Trophoblast cell (in vitro differentiated cells and primary cell): ENCODE measurements around the gene ZNF821.
A peak's percentile ranks its signal among the peaks of the same experiment; 100 is the strongest.

Experiments used
- DNase-seq, 2 donors: peaks; one replicate each; pipeline ENCODE4 v3.0.0-alpha.2; 2016
- H2AFZ ChIP-seq: 2 replicates; pipeline ENCODE4 v1.6.1; 2013; ENCODE audit warnings: low read length, moderate library complexity, mild to moderate bottlenecking; ENCODE audit not compliant: insufficient read depth, poor library complexity
- H2AK5ac ChIP-seq: 2 replicates; pipeline ENCODE4 v1.6.1; 2013; ENCODE audit warnings: mild to moderate bottlenecking, low read length
- H2BK120ac ChIP-seq: 2 replicates; pipeline ENCODE4 v1.6.1; 2013; ENCODE audit warnings: low read length, mild to moderate bottlenecking, moderate library complexity; ENCODE audit not compliant: insufficient read depth, poor library complexity
- H2BK12ac ChIP-seq: 2 replicates; pipeline ENCODE4 v1.6.1; 2013; ENCODE audit warnings: mild to moderate bottlenecking, low read length, moderate library complexity
- H2BK5ac ChIP-seq: 2 replicates; pipeline ENCODE4 v1.6.1; 2013; ENCODE audit warnings: low read length, low read depth, moderate library complexity, mild to moderate bottlenecking; ENCODE audit not compliant: poor library complexity
- H3K14ac ChIP-seq: 2 replicates; pipeline ENCODE4 v1.6.1; 2013; ENCODE audit warnings: mild to moderate bottlenecking, low read length
- H3K18ac ChIP-seq: 2 replicates; pipeline ENCODE4 v1.6.1; 2013; ENCODE audit warnings: mild to moderate bottlenecking, low read length
- H3K23ac ChIP-seq: 2 replicates; pipeline ENCODE4 v1.6.1; 2013; ENCODE audit warnings: low read length
- H3K27ac ChIP-seq: 2 replicates; pipeline ENCODE4 v1.5.1; 2013; ENCODE audit warnings: low read depth, mild to moderate bottlenecking, inconsistent platforms, low read length, moderate library complexity
- H3K27me3 ChIP-seq: 2 replicates; pipeline ENCODE4 v1.6.1; 2013; ENCODE audit warnings: inconsistent platforms, mild to moderate bottlenecking, low read length, moderate library complexity; ENCODE audit not compliant: insufficient read depth
- H3K36me3 ChIP-seq, 2 experiments: 1 replicate in 1 of 2; 2 replicates in 1 of 2; pipeline ENCODE4 v1.6.1; 2013; ENCODE audit warnings: low read length in 2 of 2, mild to moderate bottlenecking in 2 of 2, moderate library complexity in 1 of 2; ENCODE audit not compliant: insufficient read depth in 2 of 2, control insufficient read depth in 1 of 2
- H3K4ac ChIP-seq: 2 replicates; pipeline ENCODE4 v1.6.1; 2013; ENCODE audit warnings: low read depth, mild to moderate bottlenecking, low read length, moderate library complexity
- H3K4me1 ChIP-seq, 2 experiments: 1 replicate in 1 of 2; 2 replicates in 1 of 2; pipeline ENCODE4 v1.6.1; 2013; ENCODE audit warnings: low read length in 2 of 2, mild to moderate bottlenecking in 2 of 2, moderate library complexity in 1 of 2; ENCODE audit not compliant: insufficient read depth in 2 of 2, control insufficient read depth in 1 of 2
- H3K4me2 ChIP-seq: 2 replicates; pipeline ENCODE4 v1.6.1; 2013; ENCODE audit warnings: inconsistent platforms, mild to moderate bottlenecking, low read length, moderate library complexity
- H3K4me3 ChIP-seq: 2 replicates; pipeline ENCODE4 v1.5.1; 2013; ENCODE audit warnings: mild to moderate bottlenecking, low read depth, low read length, inconsistent platforms
- H3K79me1 ChIP-seq: one replicate; pipeline ENCODE4 v1.6.1; 2013; ENCODE audit warnings: low read length
- H3K79me2 ChIP-seq: 2 replicates; pipeline ENCODE4 v1.6.1; 2013; ENCODE audit warnings: low read length, mild to moderate bottlenecking; ENCODE audit not compliant: control insufficient read depth, insufficient read depth, poor library complexity
- H3K9ac ChIP-seq: 2 replicates; pipeline ENCODE4 v1.6.1; 2013; ENCODE audit warnings: mild to moderate bottlenecking, low read length
- H3K9me3 ChIP-seq: 2 replicates; pipeline ENCODE4 v1.6.1; 2013; ENCODE audit warnings: low read depth, mild to moderate bottlenecking, control low read depth, inconsistent platforms, low read length; ENCODE audit not compliant: insufficient read depth
- H4K12ac ChIP-seq: 2 replicates; pipeline ENCODE4 v1.6.1; 2013; ENCODE audit warnings: low read depth, mild to moderate bottlenecking, low read length, moderate library complexity
- H4K8ac ChIP-seq: 2 replicates; pipeline ENCODE4 v1.6.1; 2013; ENCODE audit warnings: low read depth, mild to moderate bottlenecking, low read length, moderate library complexity
- H4K91ac ChIP-seq: one replicate; pipeline ENCODE4 v1.6.1; 2013; ENCODE audit warnings: low read depth, mild to moderate bottlenecking, low read length, moderate library complexity
- WGBS: extraction: QIAGEN DNeasy Blood & Tissue Kit; methylation state at CpG from one replicate; pipeline ENCODE4 v1.1.7; 2013; ENCODE audit warnings: missing lambda C conversion rate; ENCODE audit not compliant: insufficient read length, insufficient coverage; ENCODE audit errors: extremely low coverage; 5-methylcytosine and 5-hydroxymethylcytosine counted together

ZNF821 gene

DNA sequence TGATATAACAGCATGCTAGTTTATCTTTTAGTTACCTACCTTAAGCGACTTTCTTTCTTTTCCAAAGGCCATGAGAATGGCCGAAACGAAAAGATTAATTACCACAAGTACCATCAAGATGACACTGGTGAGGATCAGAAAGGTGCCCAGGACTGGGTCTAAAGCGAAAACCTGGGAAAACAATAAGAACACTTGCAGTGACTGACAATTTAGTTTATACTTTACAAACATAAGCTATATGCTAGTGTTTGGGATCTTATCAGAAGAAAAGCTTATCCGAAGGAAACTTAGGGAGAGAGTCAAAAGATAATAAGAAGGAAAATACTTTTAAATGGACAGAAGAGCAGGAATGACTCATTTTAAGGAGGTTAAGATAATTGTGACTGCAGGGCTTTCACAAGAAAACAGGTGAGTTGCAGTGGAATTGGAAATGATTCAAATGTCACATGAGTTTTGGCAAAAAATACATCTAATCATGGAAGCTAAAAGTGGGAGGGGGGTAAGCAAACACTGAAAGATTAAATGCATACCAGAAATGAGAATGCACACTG, 46.1 kb upstream of the ZNF821 start:
- H3K79me2 ChIP-seq: no peaks in the 10 kb centered on the region
- no peak overlapping the region for H3K23ac ChIP-seq
- no peak overlapping the region for H3K27ac ChIP-seq
- no peak overlapping the region for H2BK12ac ChIP-seq
- no peak overlapping the region for H2BK120ac ChIP-seq
- peaks cover 9 to 16% of the 10 kb centered on the region in 2 experiments for H3K4me1 ChIP-seq
- no peak overlapping the region for H2AK5ac ChIP-seq
- no peak overlapping the region for H4K91ac ChIP-seq
- WGBS: no CpG with 5 or more reads among the region's 5 CpGs
- H3K36me3 ChIP-seq: peaks cover 25 to 45% of the 10 kb centered on the region in 2 experiments
- H3K9me3 ChIP-seq: no peaks in the 10 kb centered on the region
- H4K12ac ChIP-seq: no peak overlapping the region
- H3K4ac ChIP-seq: no peak overlapping the region
- H3K27me3 ChIP-seq: no peaks in the 10 kb centered on the region
- H3K4me3 ChIP-seq: no peak overlapping the region
- DNase-seq: no peak
- H3K14ac ChIP-seq: no peak overlapping the region
- no peak overlapping the region for H4K8ac ChIP-seq
- no peak overlapping the region for H3K18ac ChIP-seq
- no peak overlapping the region for H3K4me2 ChIP-seq
- peaks cover 6% of the 10 kb centered on the region for H3K79me1 ChIP-seq
- H2BK5ac ChIP-seq: no peak overlapping the region
- H3K9ac ChIP-seq: no peak overlapping the region
- no peak overlapping the region for H2AFZ ChIP-seq

DNA sequence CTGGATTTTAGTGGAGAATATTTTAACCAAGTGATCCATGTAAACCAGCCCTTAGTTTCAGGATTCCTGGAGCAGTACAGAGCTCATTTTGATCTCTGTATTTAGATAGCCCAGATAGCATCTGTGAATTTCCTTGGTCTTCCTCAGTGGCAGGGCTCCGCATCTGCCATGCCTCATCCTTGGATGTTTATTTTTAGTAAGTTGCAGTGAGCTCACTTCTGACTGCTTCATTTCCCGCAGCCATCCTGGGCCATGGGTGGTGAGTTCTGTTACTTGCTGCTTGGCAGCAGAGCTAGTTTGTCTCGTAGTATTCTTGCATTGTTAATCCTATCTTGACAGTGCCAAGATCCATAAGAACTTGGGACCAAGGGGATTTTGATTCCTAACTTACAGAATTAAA, 45.1 kb upstream of the ZNF821 start:
- no peak overlapping the region for H3K27ac ChIP-seq
- H3K9ac ChIP-seq: no peak overlapping the region
- no peak overlapping the region for H4K12ac ChIP-seq
- H3K27me3 ChIP-seq: no peaks in the 10 kb centered on the region
- H3K4me3 ChIP-seq: no peak overlapping the region
- H2BK5ac ChIP-seq: no peak overlapping the region
- no peak for DNase-seq
- H3K79me1 ChIP-seq: peaks cover 6% of the 10 kb centered on the region
- H3K14ac ChIP-seq: no peak overlapping the region
- H3K23ac ChIP-seq: no peak overlapping the region
- H3K9me3 ChIP-seq: no peaks in the 10 kb centered on the region
- no peak overlapping the region for H2AK5ac ChIP-seq
- WGBS: no CpG with 5 or more reads among the region's 3 CpGs
- no peak overlapping the region for H3K4ac ChIP-seq
- no peak overlapping the region for H4K8ac ChIP-seq
- no peak overlapping the region for H2BK120ac ChIP-seq
- no peak overlapping the region for H2BK12ac ChIP-seq
- H3K79me2 ChIP-seq: no peaks in the 10 kb centered on the region
- H3K4me1 ChIP-seq: peaks cover 14 to 20% of the 10 kb centered on the region in 2 experiments
- H3K18ac ChIP-seq: no peak overlapping the region
- H4K91ac ChIP-seq: no peak overlapping the region
- no peak overlapping the region for H3K4me2 ChIP-seq
- H2AFZ ChIP-seq: no peak overlapping the region
- peaks cover 25 to 45% of the 10 kb centered on the region in 2 experiments for H3K36me3 ChIP-seq

DNA sequence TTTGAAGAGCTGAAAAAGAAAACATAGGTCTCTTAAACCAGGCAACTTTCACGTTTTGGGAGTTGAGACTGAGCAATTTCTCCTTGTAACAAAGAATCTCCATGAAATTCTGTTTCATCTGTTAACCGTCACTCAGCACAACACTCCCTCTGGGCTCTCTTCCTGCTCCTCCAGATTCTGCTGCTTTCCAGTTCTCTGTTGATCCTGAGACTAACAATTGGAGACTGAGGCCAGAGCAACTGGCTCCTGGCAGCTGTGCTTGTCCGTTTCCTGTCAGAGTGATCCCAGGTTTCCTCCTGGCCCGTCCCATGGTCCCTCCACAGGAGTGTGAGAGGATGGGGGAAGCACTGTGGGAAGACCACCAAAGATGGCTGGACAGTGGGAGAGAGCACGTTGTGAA, 43.8 kb upstream of the ZNF821 start:
- peak overlapping the region; percentile 78 for H3K23ac ChIP-seq
- peaks cover 6% of the 10 kb centered on the region for H3K79me1 ChIP-seq
- peak overlapping the region; percentile 39 for H2BK120ac ChIP-seq
- H2BK12ac ChIP-seq: peak overlapping the region; percentile 41
- peak overlapping the region; percentile 29 for H3K4ac ChIP-seq
- no peak overlapping the region for H2AFZ ChIP-seq
- peaks cover 14 to 21% of the 10 kb centered on the region in 2 experiments for H3K4me1 ChIP-seq
- H2BK5ac ChIP-seq: peak overlapping the region; percentile 45
- H3K27ac ChIP-seq: peak overlapping the region; percentile 95
- no peaks in the 10 kb centered on the region for H3K79me2 ChIP-seq
- H4K8ac ChIP-seq: peak overlapping the region; percentile 22
- no peak overlapping the region for H4K12ac ChIP-seq
- H3K27me3 ChIP-seq: no peaks in the 10 kb centered on the region
- H3K14ac ChIP-seq: peak overlapping the region; percentile 9
- no peaks in the 10 kb centered on the region for H3K9me3 ChIP-seq
- peak overlapping the region; percentile 55 for H4K91ac ChIP-seq
- WGBS: no CpG with 5 or more reads among the region's 5 CpGs
- H3K4me2 ChIP-seq: no peak overlapping the region
- peak overlapping the region; percentile 28 for H3K9ac ChIP-seq
- no peak overlapping the region for H3K4me3 ChIP-seq
- H3K36me3 ChIP-seq: peaks cover 20 to 44% of the 10 kb centered on the region in 2 experiments
- H3K18ac ChIP-seq: peak overlapping the region; percentile 55
- H2AK5ac ChIP-seq: peak overlapping the region; percentile 18
- no peak for DNase-seq

DNA sequence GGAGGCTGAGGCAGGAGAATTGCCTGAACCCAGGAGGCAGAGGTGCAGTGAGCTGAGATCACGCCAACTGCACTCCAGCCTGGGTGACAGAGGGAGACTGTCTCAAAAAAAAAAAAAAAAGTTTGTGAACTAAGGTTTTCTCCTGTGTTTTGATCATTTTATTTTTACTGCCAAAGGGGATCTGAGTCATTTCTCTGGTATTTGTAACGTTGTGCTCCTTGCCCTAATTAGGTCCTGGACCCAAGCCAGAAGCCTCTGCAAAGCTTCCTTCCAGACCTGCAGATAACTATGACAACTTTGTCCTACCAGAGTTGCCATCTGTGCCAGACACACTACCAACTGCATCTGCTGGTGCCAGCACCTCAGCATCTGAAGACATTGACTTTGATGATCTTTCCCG, 43.4 kb upstream of the ZNF821 start:
- Histone ChIP-seq H3K14ac (no peak overlapping the region), H3K9me3 (no peaks in the 10 kb centered on the region), H3K27me3 (no peaks in the 10 kb centered on the region), H3K79me2 (no peaks in the 10 kb centered on the region), H3K4ac (no peak overlapping the region), H3K4me2 (no peak overlapping the region), H4K91ac (no peak overlapping the region), H2AK5ac (no peak overlapping the region), H2AFZ (no peak overlapping the region), H3K18ac (no peak overlapping the region), H2BK12ac (no peak overlapping the region), H3K9ac (no peak overlapping the region), H3K36me3 (peaks cover 22 to 45% of the 10 kb centered on the region in 2 experiments), H4K12ac (no peak overlapping the region), H3K4me3 (no peak overlapping the region), H4K8ac (no peak overlapping the region), H3K79me1 (peaks cover 6% of the 10 kb centered on the region), H2BK5ac (no peak overlapping the region), H3K23ac (no peak overlapping the region), H3K4me1 (peaks cover 14 to 21% of the 10 kb centered on the region in 2 experiments), H2BK120ac (no peak overlapping the region), H3K27ac (peak overlapping the region; percentile 95)
- no CpG with 5 or more reads among the region's 3 CpGs for WGBS
- peak; percentile 32 to 72 for DNase-seq
